HG02642 (cell line): ENCODE data around the gene NFIA.

Source experiments
- ATAC-seq: cut with Tn5 transposase; IDR thresholded peaks from one replicate; pipeline ENCODE4 v1.9.1; 2021; ENCODE audit warnings: mild to moderate bottlenecking; ENCODE audit not compliant: unreplicated experiment, poor library complexity

NFIA gene

GRCh38 chr1:61143821-61144424, 61.6 kb downstream of the NFIA start:
- no peak for ATAC-seq

DNA sequence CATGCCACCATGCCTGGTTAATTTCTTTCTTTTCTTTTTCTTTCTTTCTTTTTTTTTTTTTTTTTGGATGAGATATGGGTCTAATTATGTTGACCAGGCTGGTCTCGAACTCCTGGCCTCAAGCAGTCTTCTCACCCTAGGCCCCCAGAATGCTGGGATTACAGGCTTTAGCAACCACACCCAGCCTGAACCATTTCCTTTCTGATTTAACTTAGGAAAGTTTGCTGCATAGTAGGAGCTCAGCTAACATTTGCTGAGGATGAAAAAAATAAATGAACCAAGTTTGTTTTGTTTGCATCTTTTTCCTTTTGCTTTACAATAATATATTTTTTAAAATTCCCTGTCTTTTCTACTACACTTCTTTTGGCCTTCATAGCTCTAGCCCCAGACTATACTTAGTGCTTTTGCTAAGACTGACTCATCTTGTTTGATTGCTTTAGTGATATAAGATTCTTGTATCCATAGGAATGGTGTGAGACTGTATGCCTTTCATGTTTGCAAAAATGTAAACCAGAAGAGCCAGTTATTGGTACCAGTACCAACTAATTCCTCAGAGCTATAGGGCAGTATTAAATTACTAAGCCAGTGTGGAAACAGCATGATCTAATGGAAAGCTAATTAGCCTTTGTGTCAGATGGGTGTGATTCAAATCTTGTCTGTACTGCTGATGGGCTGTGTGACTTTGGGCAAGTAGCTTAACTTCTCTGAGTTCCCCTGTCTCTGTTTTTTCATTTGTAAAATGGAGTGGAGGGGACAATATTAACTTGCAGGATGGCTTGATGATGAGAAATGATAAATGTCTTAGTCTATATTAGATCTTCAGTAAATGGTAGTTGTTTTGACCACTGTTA, 66.9 kb downstream of the NFIA start:
- ATAC-seq, result no peak

DNA sequence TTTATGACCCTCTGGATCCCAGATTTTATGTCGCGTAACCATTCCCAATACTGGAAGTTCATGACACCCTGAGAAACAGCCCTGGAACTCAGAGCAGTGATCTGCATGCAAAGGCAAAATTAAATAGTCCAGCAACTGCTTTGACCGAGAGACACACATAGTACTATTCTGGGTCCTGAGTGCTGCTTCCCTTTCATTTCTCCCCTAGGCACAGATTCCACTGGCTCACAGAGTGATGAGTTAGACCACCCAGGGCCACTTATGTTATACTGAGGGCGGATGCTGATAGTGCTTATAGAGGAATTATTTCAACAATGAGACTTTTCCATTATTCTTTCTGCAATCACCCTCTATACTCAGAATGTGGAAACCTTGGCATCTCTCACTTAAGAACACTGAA, 69.2 kb downstream of the NFIA start:
- ATAC-seq, result no peak

DNA sequence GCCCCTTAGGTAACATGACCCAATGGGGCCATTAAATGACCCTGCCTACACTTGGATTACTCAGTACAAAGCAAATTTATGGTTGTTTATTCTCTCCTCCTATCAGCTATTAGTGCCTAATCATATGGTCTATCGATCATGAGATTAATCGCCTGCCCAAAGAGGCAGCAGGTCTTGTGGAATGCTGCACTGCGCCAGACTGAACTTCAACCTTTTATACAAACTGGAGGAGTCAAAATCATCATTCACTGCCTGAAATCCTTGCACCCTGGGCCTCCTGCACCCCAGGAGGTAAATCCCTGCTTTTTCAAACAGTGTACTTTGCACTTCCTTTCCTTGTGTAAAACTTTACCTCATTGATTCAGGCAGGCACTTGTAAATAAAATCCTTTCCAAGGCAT, 69.7 kb downstream of the NFIA start:
- no peak for ATAC-seq

- no peak for ATAC-seq
Measured at GRCh38 chr1:61152469-61153105, 70.2 kb downstream of the NFIA start.

DNA sequence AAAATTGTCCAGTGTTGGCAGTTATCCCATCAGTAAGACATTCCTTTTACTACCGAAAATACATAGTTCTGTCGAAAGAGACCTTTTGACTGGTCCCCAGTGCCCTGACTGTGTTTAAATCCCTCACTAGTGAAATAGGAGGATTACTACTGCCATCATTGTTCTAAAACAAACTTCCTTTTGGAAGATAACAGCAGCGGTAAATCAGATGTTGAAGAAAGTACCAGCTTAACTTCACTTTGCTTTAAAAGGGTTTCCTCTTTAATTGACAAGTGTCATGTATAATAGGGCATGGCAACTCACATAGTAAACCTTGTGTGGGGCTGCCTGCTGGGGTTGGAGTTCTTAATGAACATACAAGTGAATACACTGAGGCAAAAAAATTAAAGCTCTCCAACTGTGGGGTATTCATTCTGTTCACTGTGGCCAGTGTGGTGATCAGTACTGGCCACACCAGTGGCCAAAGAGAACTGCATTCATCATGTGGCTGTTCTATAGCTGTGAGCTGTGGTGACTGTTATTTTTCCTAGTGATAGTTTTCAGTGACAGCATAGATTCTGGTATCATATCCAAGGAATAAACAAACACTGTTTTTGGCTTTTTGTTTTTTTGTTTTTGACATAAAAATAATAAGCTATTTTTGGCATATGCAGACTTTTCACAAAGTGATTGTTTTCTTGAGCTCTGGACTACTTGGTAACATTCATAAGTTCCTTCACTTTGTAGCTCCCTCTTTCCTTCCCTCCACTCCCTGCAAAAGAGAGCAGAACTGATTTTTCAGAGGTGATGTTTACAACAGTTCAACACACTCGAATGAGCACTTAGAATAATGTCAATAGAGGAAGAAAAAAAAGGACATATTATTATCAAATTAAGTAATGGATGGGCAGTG, 74.5 kb downstream of the NFIA start:
- ATAC-seq, result no peak

DNA sequence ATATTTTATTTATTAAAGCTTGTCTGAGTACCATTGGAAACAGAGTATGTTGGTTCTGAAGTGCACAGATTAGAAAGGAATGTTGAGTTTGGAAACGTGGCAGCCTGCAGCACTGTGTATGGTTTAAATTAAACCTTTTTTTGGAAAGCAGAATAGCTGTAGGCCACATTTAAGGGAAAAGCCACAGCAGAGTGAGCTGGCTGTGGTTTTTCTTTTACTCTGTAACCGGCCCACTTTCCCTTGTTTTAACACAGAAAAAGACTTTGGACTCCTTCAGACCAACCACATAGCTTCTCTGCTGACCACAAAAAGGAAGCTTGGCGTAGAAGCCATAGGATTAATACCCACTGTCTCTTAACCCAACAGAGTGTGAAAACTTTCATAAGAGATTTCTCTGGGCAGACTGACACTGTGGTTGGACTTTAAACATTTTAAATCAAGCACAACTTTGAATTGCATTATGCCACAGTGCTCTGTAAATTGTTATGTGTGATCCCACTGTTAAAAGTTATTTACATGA, 75.2 kb downstream of the NFIA start:
- ATAC-seq, result no peak

DNA sequence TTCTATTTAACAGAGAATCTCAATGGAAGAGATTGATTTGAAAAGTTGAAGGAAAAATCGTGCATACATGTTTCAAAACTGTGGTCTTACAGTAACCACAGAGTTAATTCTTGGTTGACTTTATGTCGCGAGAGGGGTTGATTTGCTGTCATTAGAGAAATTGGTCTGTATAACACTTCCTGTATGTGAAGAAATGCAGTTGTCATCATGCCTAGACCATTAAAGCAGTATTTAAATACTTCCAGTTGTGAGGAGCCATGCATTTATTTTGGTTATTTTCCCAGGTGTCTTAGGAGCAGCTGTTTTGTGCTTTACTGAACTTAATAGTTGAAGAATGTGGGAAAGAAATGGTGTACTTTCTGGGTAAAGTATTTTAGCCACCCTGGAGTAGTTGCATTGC, 76.2 kb downstream of the NFIA start:
- no peak for ATAC-seq

DNA sequence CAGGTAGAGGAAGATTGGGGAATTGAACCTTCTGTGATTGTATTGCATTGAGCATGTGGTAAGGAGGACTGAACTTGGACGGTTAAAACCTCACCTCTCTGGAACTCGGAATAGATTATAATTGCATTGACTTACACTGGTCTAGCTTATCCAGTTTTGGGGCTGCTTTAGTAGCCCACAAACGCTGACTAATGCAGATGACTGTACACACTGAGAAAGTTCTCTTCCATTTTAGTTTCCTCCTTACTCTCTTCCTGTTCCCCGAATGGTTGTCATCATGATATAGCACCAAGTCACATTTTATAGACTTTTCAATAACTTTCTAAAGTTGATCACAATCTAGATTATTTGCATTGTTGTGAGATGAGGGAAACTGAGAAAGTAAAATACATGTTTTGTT, 78.2 kb downstream of the NFIA start:
- ATAC-seq, result no peak

GRCh38 chr1:61162520-61163258, 80.3 kb downstream of the NFIA start:
- ATAC-seq, result no peak

DNA sequence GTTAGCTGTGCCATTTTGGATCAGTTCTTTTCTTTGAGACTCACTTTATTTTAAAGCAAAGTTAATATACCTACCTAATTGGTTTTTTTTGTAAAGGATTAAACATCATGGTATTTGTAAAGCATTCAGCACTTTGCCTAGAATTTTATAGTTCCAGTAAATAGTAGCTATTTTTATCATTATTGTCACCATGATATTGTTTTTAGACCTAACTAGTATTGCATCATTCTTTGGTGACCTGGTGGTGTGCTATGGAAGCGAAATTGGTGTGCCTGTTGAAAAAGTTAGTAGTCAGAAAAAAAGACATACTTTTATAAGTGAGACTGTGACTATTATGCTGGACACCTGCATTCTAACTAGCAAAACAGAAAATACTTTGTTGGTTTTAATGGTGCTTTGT, 81.0 kb downstream of the NFIA start:
- ATAC-seq, result no peak

GRCh38 chr1:61165402-61165801, 83.0 kb downstream of the NFIA start:
- ATAC-seq, result no peak

GRCh38 chr1:61167309-61167708, 84.9 kb downstream of the NFIA start:
- ATAC-seq, result no peak

GRCh38 chr1:61169045-61169444, 86.7 kb downstream of the NFIA start:
- no peak for ATAC-seq

GRCh38 chr1:61169634-61170033, 87.3 kb downstream of the NFIA start:
- no peak for ATAC-seq

GRCh38 chr1:61170328-61171238, 88.2 kb downstream of the NFIA start:
- no peak for ATAC-seq

- ATAC-seq, result no peak
Measured at GRCh38 chr1:61171346-61171745, 89.0 kb downstream of the NFIA start.

DNA sequence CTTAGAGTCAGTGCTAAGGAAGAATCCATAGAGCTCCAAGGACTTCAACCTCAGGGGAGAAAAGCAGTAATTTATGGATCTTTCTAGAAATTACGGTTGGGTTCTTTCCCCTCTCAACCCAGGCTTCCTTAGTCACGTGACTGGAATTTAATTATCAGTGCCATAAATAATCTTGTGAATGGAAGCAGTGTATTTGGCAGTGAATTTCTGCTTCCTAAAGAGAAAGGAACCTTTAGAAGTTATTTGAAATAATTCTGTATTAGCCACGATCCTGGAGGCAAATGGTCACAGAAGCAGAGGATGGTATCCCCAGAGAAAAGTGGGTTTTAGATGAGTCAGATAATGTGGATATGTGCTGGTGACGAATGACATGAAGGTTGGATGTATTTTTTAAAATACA, 89.6 kb downstream of the NFIA start:
- no peak for ATAC-seq

DNA sequence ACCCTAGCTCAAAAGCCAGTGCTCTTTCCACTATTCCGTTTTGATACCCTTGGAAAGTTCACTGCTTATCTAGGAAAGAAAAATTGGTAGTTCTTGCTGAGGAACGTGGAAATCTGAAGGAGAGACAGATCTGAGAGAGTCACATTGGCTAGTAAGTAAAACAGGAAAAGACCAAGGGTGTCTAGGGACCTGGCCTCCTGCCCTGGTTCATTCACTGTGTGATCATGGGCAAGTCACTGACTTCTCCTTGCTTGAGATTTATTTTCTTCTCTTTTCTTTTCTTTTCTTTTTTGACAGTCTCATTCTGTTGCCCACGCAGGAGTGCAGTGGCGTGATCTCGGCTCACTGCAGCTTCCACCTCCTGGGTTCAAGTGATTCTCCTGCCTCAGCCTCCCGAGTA, 90.8 kb downstream of the NFIA start:
- ATAC-seq, result no peak
